GM18505 (cell line): ENCODE data around the gene SSR2.

ENCODE experiments used
- ATAC-seq: cut with Tn5 transposase; IDR thresholded peaks from one replicate; pipeline ENCODE4 v1.9.1; 2021; ENCODE audit not compliant: unreplicated experiment
- POLR2A ChIP-seq: IDR thresholded peaks from 4 replicates; pipeline ENCODE4 v1.6.1; 2011; ENCODE audit warnings: borderline replicate concordance; ENCODE audit not compliant: insufficient read depth, insufficient read length; ENCODE audit errors: extremely low read depth

SSR2 gene

DNA sequence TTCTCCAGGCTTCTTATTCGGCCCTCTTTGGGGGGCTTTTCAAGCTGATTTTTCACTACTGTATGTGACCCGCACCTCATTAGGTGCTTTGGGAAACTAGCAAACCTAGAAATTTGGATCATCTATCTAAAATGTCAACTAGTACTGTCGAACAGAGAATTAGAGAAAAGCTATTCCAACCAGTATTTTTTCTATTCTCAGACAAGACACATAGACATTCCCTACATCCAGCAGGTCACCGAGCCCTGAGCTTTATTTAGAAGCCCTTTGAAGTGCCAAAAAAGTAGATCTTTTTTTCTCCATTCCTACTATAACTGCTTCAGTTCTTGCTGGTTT, 310 bp upstream of the SSR2 start:
- no peak for ATAC-seq
- no peak for TF ChIP-seq POLR2A

- peak; percentile 15 for ATAC-seq
- TF ChIP-seq POLR2A: no peak
These were observed 832 bp downstream of the SSR2 start for GRCh38 chr1:156019946-156020292.

DNA sequence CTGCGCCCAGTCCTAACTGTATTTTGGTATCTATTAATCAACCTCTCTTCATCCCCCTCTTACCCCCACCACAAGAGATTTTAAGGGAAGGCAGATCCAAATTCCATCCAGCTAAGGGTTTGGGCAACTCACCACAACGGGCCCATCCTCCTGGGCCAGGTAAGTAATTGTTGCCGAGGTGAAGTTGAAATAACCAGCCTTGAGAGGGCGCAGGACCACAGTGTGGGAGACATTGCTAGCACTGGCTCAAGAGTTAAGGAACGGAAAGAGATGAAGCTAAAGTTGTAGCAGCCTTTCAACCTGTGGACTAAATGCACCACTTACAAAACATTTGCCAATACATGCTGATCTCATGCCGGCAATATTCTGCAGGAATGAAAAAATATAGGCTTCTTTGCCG, 5.9 kb downstream of the SSR2 start:
- no peak for TF ChIP-seq POLR2A
- ATAC-seq: no peak

DNA sequence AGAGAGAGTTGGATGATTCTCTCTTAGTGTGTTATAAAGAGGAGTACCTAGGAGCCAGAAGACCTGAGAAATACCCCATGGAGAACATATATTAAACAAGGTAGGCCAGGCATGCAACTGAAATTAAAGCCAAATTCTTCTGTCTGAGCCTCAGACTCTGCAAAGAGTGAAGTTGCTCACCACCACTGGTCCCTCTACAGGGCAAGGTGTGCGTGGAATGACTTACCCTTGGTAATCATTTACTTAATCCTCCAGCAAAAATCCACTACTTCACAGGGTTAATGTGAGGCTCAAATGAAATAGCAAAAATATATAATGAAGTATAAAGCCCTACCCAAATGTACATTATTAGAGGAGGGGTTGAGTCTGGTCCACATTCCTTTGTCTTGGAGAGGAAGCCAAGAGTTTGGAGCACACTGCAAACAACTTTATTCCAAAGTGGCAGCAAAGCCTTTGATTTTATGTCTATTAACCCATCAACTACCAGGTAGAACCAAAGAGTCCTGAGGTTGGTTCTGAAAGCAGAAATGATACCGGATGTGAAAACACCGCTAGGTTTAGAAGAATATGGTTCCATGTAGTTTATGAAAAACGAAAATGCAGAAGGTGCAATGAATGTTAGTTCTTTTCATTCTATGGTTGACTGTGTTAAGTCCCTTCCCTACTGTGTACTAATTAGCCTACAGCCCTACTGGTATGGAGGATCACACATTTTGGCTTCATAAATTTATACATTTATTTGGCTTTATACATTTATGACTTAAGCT, 8.5 kb downstream of the SSR2 start:
- ATAC-seq: peak; percentile 79

GRCh38 chr1:156009404-156009803, 11.3 kb downstream of the SSR2 start:
- no peak for TF ChIP-seq POLR2A
- ATAC-seq: no peak

More for the DNA sequence above, 8.5 kb downstream of the SSR2 start:
- TF ChIP-seq POLR2A: no peak

DNA sequence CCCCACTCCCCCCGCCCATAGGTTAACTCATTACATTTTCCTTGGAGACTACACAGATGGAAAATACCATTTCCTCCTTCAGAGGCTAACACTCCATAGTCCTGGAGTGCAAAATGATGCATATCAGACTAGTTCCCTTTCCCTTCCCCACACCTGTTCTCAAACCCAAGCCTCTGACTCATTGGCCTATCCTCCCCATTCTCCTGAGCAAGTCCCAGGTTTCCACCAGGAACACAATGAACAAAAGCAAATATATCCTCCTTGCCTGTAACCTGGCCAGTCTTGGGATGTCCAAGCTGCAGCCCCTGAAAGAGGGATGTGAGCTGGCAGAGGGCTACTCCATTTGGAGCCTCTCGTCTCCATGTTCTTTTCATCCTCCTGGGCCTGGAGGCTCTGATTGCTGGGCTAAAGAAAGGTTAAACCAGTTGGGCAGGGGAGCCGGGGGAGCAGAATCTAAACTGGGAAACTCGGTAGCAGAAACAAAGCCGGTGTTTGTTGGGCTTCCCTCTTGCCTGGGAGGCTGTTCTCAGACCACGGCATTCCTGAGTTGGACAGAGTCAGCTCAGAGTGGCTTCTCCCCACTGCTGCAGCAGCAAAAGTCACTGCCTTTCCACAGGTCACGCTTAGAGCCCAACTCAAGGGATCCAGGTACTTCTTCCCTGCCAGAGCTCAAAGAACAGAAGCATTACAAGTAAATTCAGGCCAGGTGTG, 13.9 kb downstream of the SSR2 start:
- ATAC-seq: no peak
- no peak for TF ChIP-seq POLR2A

DNA sequence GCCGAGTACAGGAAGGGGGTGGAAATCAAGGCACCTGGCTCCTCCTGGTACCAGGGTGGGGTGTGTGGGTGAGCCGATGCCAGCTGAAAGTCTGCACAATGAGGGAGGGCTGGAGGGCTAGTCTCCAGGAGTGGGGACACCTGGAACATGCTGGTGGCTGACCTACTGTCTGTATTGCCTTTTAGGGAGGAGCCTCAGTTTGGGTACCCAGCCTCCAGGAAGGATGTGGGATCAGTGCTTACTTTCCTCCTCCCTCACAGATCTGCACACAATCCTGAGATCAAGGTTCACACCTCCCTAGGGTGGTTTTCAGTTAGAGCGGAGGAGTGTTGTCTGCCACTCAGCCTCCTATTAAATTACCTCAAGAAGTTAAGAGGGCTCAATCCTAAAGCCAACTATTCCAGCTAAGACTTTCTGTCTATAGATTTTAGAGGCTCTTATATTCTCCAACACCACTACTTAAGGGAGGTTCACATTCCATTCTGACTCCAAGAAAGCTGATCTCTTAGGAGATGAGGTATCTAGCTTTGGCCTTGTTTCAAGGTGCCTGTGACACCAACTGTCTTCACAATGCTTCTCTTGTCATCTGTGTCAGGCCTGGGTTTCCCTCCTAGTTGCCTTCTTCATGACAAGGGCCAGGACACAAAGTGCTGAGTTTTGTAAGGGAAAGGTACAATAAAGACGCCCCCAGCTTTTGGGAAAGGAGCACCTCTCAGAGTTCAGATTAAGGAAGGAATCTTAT, 15.7 kb downstream of the SSR2 start:
- ATAC-seq: no peak
- TF ChIP-seq POLR2A: no peak

DNA sequence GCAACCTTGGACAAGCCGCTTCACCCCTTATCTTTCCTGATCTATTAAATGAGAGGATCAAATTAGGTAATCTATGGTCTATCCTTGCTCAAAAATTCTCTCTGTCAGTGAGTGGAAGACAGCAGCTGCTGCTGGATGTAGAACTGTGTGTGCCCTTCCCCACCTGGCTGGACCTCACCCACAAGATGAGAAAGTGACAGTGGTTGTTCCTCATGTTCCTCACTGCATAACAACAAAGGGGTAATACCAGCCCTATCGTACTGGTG, 16.9 kb downstream of the SSR2 start:
- ATAC-seq: no peak

DNA sequence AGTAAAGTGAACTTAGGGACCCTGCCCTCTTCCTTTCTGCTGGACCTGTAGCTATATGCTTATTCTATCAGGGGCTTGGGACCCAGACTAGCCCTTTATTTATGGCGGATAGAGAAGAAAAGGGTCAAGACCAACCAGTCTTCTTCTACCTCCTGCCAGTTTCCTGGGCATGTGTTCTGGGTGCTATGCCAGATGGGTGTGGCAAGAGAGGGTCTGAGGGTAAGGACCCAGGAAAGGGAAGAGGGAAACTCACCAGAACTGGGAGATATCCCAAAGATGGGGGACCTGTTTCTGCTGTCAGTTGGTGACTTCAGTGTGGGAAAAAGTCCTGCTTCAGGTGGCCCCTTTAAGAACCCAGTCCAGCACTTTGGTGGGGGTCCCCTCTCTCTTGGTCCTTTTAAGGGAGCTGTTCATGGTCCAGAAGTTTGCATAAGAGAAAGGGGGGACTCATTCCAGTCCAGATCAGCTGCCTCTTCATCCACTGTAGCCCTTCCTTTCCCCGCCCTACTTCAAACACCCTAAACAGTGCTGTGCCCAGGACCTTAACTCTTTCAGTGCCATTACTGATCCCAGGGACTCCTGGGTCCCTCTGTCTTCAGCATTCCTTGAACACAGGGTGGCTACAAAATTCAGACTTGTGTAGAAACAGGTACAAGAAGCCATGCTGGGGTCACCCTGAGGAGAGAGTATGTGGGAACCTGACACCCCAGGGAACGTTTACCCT, 18.4 kb downstream of the SSR2 start:
- TF ChIP-seq POLR2A: no peak
- ATAC-seq: no peak

More for the DNA sequence above, 16.9 kb downstream of the SSR2 start:
- no peak for TF ChIP-seq POLR2A

DNA sequence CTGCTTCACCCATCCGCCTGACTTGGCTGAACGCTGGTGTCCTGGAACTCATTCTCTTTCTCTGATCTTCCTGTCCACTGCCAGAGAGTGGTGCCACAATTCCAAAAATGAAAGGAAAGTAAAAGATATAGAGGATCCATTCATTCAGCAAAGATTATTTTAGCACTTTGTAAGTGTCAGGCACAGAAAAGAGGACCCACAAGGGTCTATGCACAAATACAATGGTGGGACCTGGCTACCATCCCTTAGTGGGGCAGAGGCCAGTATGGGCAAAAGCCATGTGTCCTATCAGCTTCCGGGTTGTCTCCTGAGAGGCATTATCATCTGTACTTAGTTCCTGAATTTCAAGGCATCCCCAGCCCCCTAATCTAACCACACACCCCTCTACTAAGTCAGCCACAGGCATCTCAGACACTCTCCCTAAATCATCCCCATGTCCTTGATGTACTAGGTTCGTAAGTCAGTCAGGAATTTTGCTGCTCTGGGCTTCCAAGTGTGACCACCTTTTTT, 19.0 kb downstream of the SSR2 start:
- TF ChIP-seq POLR2A: no peak
- ATAC-seq: no peak

- ATAC-seq: no peak
- TF ChIP-seq POLR2A: no peak
These were observed 19.6 kb downstream of the SSR2 start for GRCh38 chr1:156001021-156001661.

DNA sequence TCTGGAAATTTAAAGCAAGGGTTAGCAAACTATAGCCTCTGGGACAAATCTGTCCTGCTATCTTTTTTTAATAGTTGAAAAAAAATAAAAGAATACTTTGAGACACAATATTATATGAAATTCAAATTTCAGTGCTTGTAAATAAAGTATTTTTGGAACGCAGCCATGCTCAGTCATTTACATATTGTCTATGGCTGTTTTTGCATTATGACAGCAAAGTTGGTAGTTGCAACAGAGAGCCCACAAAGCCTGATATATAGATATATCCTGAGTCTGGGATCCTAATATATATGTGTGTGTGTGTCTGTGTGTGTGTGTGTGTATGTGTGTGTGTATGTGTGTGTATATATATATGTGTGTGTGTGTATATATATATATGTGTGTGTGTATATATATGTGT, 20.8 kb downstream of the SSR2 start:
- TF ChIP-seq POLR2A: no peak
- ATAC-seq: no peak

DNA sequence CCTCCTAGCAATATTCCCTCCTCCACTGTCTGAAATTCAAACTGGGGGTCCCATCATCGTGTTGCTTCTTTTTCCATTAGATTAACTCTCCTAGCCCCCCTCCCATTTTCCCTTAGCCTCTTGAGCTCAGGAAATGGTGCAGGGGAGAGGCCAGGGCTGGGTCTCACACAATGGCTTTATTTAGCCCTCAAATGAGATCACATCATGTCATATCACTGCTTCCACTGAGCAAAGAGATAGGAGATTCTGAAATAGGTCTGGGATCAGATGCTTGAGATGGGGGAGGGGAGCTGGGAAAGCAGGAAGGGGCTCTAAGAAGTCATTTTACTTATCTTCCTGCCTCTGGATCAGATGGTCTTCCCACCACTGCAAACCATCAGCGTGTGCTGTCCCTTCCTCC, 24.6 kb downstream of the SSR2 start:
- ATAC-seq: no peak
- TF ChIP-seq POLR2A: no peak

DNA sequence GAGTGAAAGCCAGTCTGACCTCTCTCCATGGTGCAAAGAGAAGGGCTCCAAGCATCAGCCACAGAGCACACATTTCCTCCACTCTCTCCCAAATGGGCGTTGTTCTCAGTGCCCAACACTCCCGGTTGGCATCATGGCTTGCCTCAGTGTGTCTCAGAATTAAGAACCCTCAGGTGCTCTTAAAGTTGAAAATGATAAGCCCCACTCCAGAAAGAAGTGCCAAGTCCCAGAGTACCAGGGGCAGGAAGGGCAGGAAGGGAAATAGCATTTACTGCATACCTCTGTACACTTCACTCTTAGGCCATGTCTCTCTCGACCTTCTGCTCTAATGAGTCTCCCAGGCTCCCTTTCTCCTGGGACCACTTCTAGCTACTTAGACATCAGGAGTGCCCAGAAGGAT, 27.2 kb downstream of the SSR2 start:
- ATAC-seq: no peak

More for the DNA sequence above, 27.2 kb downstream of the SSR2 start:
- no peak for TF ChIP-seq POLR2A
